Activated CD4-positive, alpha-beta T cell treated with anti-CD3 and anti-CD28 coated beads, Interleukin-2, amount 10 ng/mL, durations not matched to agents 7 days and 5 days (primary cell): ENCODE results near the gene SEMA7A. TPM values are rescaled to one million over a fixed set of nuclear protein-coding genes. Genes with fewer than 3 reads are reported as not detected.
"Not testable (repeated sequence)": the region's sequence is repeated elsewhere in the genome, so short reads cannot be mapped to it uniquely, and the experiment has no call there.

Experiments used
- CTCF ChIA-PET: fragments of 350-600 bp; sonication (Branson Sonifier 250); formaldehyde crosslinking; loops from one replicate; lab custom pipeline; 2021; ENCODE audit warnings: antibody characterized with exemption; lab: Charles Lee
- POLR2A ChIA-PET: fragments of 350-600 bp; sonication (Branson Sonifier 250); formaldehyde crosslinking; loops from one replicate; lab custom pipeline; 2021; ENCODE audit warnings: antibody characterized with exemption; lab: Charles Lee
- DNase-seq: peaks from one replicate; pipeline ENCODE4 v3.0.0-alpha.2; 2020
- H3K27ac Mint-ChIP-seq: one replicate; pipeline ENCODE4 v1.8.0; 2021; ENCODE audit warnings: mild to moderate bottlenecking, moderate library complexity, mixed read lengths
- H3K27me3 Mint-ChIP-seq: one replicate; pipeline ENCODE4 v1.8.0; 2021; ENCODE audit warnings: mixed read lengths
- H3K36me3 Mint-ChIP-seq: one replicate; pipeline ENCODE4 v1.8.0; 2021; ENCODE audit warnings: low read depth, mixed read lengths
- H3K4me1 Mint-ChIP-seq: one replicate; pipeline ENCODE4 v1.8.0; 2021; ENCODE audit warnings: mixed read lengths
- H3K4me3 Mint-ChIP-seq: one replicate; pipeline ENCODE4 v1.8.0; 2021; ENCODE audit warnings: mild to moderate bottlenecking, moderate library complexity, mixed read lengths
- H3K9me3 Mint-ChIP-seq: one replicate; pipeline ENCODE4 v1.8.0; 2021; ENCODE audit warnings: mixed read lengths
- microRNA-seq: library from miRNA; unstranded; fragments of <30 nt; microRNA quantifications from one replicate; pipeline ENCODE4 v1.2.0, GENCODE V29; 2021; ENCODE audit warnings: borderline microRNAs expressed, borderline replicate concordance
- total RNA-seq, 2 experiments: library from RNA; stranded (reverse); gene quantifications; one replicate each; pipeline ENCODE4 v1.2.3, GENCODE V29; 2021

Gene SEMA7A
- total RNA-seq, 2 experiments from 2014 or later: 2.7 to 3.5 TPM

DNA sequence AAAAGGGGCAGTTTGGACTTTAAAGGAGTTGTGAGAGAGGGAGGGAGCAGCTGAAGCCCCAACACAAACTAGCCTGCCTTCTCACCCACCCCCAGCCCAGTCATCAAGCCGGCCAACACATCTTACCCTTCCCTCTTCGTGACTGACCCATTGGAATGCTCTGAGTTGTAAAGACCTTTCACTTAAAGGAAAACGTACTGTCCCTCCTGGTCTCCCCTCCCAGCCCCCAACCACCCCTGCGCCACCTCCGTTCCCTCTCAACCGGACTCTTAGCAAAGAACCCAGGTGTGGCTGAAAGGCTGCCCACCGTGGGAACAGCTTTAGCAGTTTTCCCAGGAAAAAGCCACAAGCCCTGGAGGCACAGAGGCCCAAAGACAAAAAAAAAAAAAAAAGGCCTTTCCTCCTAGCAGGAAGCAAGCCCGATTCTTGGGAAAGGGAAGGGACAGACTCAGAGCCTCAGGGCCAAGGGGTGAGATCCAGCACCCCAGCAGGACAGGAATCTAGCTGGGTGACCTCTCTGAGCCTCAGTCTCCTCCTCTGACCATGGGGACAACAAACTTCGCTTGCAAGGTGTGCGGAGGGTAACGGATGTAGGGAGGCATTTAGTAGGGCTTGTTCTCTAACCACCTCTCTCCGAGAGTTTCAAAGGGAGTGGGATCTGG, 68.7 kb downstream of the SEMA7A start:
- DNase-seq: no peak
- ChIA-PET CTCF (interaction anchor here (1.5 kb wide), 1 partner anchor 8 kb away, joined by 5 read pairs; no protein-coding TSS in a partner anchor), POLR2A (no interaction called here)
- Mint-ChIP-seq H3K27ac (no peak overlapping the region), H3K36me3 (no peaks in the 10 kb centered on the region), H3K4me3 (peak overlapping the region; percentile 10), H3K4me1 (peaks cover 3% of the 10 kb centered on the region), H3K9me3 (no peaks in the 10 kb centered on the region), H3K27me3 (peaks cover 75% of the 10 kb centered on the region)

DNA sequence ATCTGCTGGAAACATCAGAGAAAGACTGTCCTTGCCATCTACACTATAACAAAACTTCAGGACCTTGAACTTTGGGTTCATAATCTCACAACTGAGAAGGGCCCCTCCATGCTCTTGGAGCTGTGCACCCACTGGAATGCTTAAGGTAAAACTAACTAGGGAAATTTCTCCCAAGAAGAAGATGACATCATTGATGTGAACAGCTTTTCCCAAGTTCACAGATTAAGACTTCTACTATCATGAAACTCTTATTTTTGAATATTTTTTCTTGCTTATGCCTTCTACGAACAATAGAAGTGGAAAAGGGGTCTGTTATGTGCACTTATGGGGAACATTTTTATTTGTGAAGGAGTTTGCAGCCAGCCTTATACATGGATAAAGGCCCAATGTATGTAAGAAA, 71.3 kb downstream of the SEMA7A start:
- no peaks in the 10 kb centered on the region for H3K9me3 Mint-ChIP-seq
- H3K4me1 Mint-ChIP-seq: peaks cover 3% of the 10 kb centered on the region
- POLR2A ChIA-PET: no interaction called here
- H3K4me3 Mint-ChIP-seq: no peak overlapping the region
- H3K36me3 Mint-ChIP-seq: no peaks in the 10 kb centered on the region
- CTCF ChIA-PET: interaction anchor here (1.2 kb wide), 1 partner anchor 269 kb away, joined by 3 read pairs; no protein-coding TSS in a partner anchor
- no peak overlapping the region for H3K27ac Mint-ChIP-seq
- H3K27me3 Mint-ChIP-seq: peaks cover 54% of the 10 kb centered on the region
- DNase-seq: no peak

DNA sequence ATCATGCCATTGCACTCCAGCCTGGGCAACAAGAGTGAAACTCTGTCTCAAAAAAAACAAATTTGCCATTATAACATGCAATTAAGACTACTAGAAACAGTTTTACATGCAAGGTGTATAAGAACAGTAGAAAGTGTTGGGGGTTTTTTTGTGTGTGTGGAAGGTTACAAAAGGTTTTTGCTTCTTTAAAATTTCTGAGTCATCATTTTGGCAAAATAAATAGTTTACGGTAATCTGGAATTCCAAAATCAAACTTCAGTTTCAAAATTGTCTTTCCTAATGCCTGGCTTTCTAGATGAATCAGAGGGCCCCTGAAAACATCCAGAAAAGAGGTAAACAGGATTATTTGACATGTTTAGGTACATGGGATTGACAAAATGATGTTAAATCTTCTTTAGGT, 72.9 kb downstream of the SEMA7A start:
- H3K4me1 Mint-ChIP-seq, H3K4me3 Mint-ChIP-seq, H3K9me3 Mint-ChIP-seq, DNase-seq, POLR2A ChIA-PET, H3K27ac Mint-ChIP-seq, CTCF ChIA-PET, H3K36me3 Mint-ChIP-seq: not testable (repeated sequence)
- H3K27me3 Mint-ChIP-seq: peaks cover 40% of the 10 kb centered on the region

- DNase-seq, H3K4me3 Mint-ChIP-seq, POLR2A ChIA-PET, H3K9me3 Mint-ChIP-seq, H3K36me3 Mint-ChIP-seq, H3K27ac Mint-ChIP-seq, H3K4me1 Mint-ChIP-seq: not testable (repeated sequence)
- peaks cover 40% of the 10 kb centered on the region for H3K27me3 Mint-ChIP-seq
- CTCF ChIA-PET: interaction anchor here (1.1 kb wide), 1 partner anchor 13 kb away, joined by 3 read pairs; no protein-coding TSS in a partner anchor
These were observed 74.4 kb downstream of the SEMA7A start for GRCh38 chr15:74359376-74359775.

Small RNA genes within 50 kb of the gene (microRNA-seq; reads per million reads assigned to microRNA genes)
- gene MIR6881: not detected

Other genes starting within 250 kb of the SEMA7A start
- gene STRA6, start 231.2 kb downstream of the SEMA7A start, total RNA-seq: not detected
- gene CCDC33, start 197.6 kb downstream of the SEMA7A start, total RNA-seq: not detected
- not detected for gene CYP11A1, start 66.3 kb downstream of the SEMA7A start, total RNA-seq
- gene UBL7, start 27.2 kb upstream of the SEMA7A start, total RNA-seq: 10 to 100 TPM; 52.2 to 53.7 TPM
- 10 to 100 TPM; 28.3 to 29.0 TPM for gene ARID3B, start 107.3 kb upstream of the SEMA7A start, total RNA-seq
- gene CLK3, start 181.9 kb upstream of the SEMA7A start, total RNA-seq: 100 to 1,000 TPM; 126 to 134 TPM